Fibroblast of lung (primary cell): ENCODE measurements around the gene RNF224. TPM values are rescaled to one million over a fixed set of nuclear protein-coding genes. Genes with fewer than 3 reads are reported as not detected.
A peak's percentile ranks its signal among the peaks of the same experiment; 100 is the strongest.

Source experiments
- DNase-seq, 2 donors: peaks; one replicate each; pipeline versions ENCODE4 v3.0.0 to v3.0.0-alpha.2; 2010; ENCODE audit warnings: low read depth in 2 of 2
- H2AFZ ChIP-seq: 2 replicates; pipeline ENCODE4 v1.5.1; 2012; ENCODE audit warnings: low read length, control low read depth, inconsistent platforms
- H3K27ac ChIP-seq: 2 replicates; pipeline ENCODE4 v1.5.1; 2011; ENCODE audit warnings: low read length, control low read depth; ENCODE audit not compliant: insufficient read depth
- H3K27me3 ChIP-seq: 2 replicates; pipeline ENCODE4 v1.5.1; 2011; ENCODE audit warnings: mild to moderate bottlenecking, low read length; ENCODE audit not compliant: control insufficient read depth, insufficient read depth
- H3K36me3 ChIP-seq: 2 replicates; pipeline ENCODE4 v1.5.1; 2011; ENCODE audit warnings: low read length; ENCODE audit not compliant: control insufficient read depth, insufficient read depth
- H3K4me1 ChIP-seq: 2 replicates; pipeline ENCODE4 v1.5.1; 2011; ENCODE audit warnings: low read length; ENCODE audit not compliant: control insufficient read depth, insufficient read depth; ENCODE audit errors: extremely low read depth
- H3K4me2 ChIP-seq: 2 replicates; pipeline ENCODE4 v1.5.1; 2011; ENCODE audit warnings: low read length, control low read depth; ENCODE audit not compliant: insufficient read depth; ENCODE audit errors: extremely low read depth
- H3K4me3 ChIP-seq, 4 experiments: fragments of 200-600 bp in 1 of 4; sonication (generic) in 1 of 4; replicated peaks in 1 of 4; 2 replicates each; pipeline ENCODE4 v1.5.1; 2011 to 2016; ENCODE audit warnings: low read length in 4 of 4, low read depth in 3 of 4, mild to moderate bottlenecking in 3 of 4, control low read depth in 2 of 4, inconsistent platforms in 1 of 4, mixed read lengths in 1 of 4; ENCODE audit not compliant: insufficient read depth in 1 of 4; ENCODE audit errors: control extremely low read depth in 1 of 4
- H3K79me2 ChIP-seq: 2 replicates; pipeline ENCODE4 v1.5.1; 2012; ENCODE audit warnings: mild to moderate bottlenecking, low read length, inconsistent platforms; ENCODE audit not compliant: control insufficient read depth, insufficient read depth
- H3K9ac ChIP-seq: 2 replicates; pipeline ENCODE4 v1.5.1; 2011; ENCODE audit warnings: mild to moderate bottlenecking, low read length, control low read depth; ENCODE audit not compliant: insufficient read depth
- H3K9me3 ChIP-seq: 2 replicates; pipeline ENCODE4 v1.5.1; 2012; ENCODE audit warnings: low read depth, low read length; ENCODE audit not compliant: control insufficient read depth, insufficient read depth
- H4K20me1 ChIP-seq: 2 replicates; pipeline ENCODE4 v1.5.1; 2011; ENCODE audit warnings: low read length; ENCODE audit not compliant: control insufficient read depth, insufficient read depth; ENCODE audit errors: extremely low read depth
- EZH2 ChIP-seq: IDR thresholded peaks from 2 replicates; pipeline ENCODE4 v1.5.1; 2012; ENCODE audit warnings: low read length, control low read depth, mild to moderate bottlenecking; ENCODE audit errors: missing control alignments
- polyA plus RNA-seq, 2 donors: library from polyadenylated mRNA; depleted of rRNA in 1 of 2; stranded (reverse) in 1 of 2; unstranded in 1 of 2; fragments of >200 nt; gene quantifications; 2 replicates each; pipeline ENCODE4 v1.2.1, GENCODE V29; 2011 to 2012; ENCODE audit warnings: missing spikeins in 1 of 2
- total RNA-seq: library from RNA; depleted of rRNA; stranded (reverse); fragments of >200 nt; gene quantifications from 2 replicates; pipeline ENCODE4 v1.2.1, GENCODE V29; 2014
- TF ChIP-seq, protein P1 (sequence below), 2 donors: IDR thresholded peaks in 1 of 2; conservative IDR thresholded peaks in 1 of 2; 1 replicate in 1 of 2; 2 replicates in 1 of 2; pipeline ENCODE4 v1.5.1; 2011 to 2012; ENCODE audit warnings: low read length in 2 of 2, control low read depth in 1 of 2, inconsistent platforms in 1 of 2, low read depth in 1 of 2, mild to moderate bottlenecking in 1 of 2

The RNF224 gene
- total and polyA plus RNA-seq, 2 donors (not counting 1 experiment from before 2014, with no cell fraction given) = under 0.01 TPM; not detected in 1

DNA sequence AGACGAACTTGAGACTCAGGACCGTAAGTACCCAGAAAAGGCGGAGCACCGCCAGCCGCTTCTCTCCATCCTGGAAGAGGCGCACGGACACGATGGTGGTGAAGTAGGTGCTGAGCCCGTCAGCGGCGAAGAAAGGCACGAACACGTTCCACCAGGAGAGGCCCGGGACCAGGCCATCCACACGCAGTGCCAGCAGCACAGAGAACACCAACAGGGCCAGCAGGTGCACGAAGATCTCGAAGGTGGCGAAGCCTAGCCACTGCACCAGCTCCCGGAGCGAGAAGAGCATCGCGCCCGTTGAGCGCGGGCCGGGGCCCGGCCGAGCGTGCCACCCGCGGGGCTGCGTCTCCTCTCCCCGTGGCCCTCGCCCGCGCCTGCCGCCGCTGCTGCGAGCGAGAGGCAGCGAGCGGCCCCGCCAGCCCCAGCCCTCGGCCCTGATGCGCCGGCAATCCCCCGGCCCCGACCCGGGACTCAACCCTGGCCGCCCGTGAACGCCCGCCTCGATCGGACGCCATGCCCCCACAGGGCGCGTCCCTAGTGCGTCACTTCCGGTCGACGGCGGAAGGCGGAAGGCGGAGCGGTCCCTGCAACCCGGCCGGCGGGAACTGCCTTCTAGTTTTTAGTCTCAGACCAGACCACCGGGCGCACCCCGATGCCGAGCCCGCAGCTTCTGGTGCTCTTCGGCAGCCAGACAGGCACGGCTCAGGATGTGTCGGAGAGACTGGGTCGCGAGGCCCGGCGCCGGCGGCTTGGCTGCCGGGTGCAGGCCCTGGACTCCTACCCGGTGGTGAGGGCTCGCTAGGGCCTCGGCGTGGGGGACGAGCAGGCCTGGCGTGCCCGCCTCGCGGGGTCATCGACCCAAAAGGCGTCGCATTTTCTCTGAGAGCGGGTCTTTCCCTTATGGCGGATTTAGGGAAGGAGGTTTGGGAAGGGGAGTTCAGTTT is 21.9 kb upstream of the RNF224 start, which contains the start of the genes NDOR1 and TMEM203:
TSS of gene NDOR1 (plus strand) at position 575 of the 944 bp plus-strand sequence. CDS start at position 653, 78 bp downstream.
TSS of gene TMEM203 (minus strand) at position 523 of the 944 bp plus-strand sequence. CDS start at position 289, 234 bp downstream.
- Histone ChIP-seq H2AFZ (peak within 1 kb of the TSS; percentile 71), H3K79me2 (peaks cover 48% of the 10 kb centered on the region), H3K36me3 (no peaks in the 10 kb centered on the region), H3K4me2 (peak within 1 kb of the TSS; percentile 94), H3K27me3 (no peaks in the 10 kb centered on the region), H4K20me1 (no peaks in the 10 kb centered on the region), H3K9ac (peak within 1 kb of the TSS; percentile 93), H3K4me3 (peak within 1 kb of the TSS; percentile 92 to 99 (median 97)), H3K27ac (peak within 1 kb of the TSS; percentile 82), H3K9me3 (no peaks in the 10 kb centered on the region), H3K4me1 (peaks cover 20% of the 10 kb centered on the region)
- peak; percentile 78 for DNase-seq
- TF ChIP-seq, protein P1, sequence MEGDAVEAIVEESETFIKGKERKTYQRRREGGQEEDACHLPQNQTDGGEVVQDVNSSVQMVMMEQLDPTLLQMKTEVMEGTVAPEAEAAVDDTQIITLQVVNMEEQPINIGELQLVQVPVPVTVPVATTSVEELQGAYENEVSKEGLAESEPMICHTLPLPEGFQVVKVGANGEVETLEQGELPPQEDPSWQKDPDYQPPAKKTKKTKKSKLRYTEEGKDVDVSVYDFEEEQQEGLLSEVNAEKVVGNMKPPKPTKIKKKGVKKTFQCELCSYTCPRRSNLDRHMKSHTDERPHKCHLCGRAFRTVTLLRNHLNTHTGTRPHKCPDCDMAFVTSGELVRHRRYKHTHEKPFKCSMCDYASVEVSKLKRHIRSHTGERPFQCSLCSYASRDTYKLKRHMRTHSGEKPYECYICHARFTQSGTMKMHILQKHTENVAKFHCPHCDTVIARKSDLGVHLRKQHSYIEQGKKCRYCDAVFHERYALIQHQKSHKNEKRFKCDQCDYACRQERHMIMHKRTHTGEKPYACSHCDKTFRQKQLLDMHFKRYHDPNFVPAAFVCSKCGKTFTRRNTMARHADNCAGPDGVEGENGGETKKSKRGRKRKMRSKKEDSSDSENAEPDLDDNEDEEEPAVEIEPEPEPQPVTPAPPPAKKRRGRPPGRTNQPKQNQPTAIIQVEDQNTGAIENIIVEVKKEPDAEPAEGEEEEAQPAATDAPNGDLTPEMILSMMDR (conservative IDR thresholded peaks at IDR 0.05 in 1 of 2, IDR thresholded peaks at IDR 0.05 in 1 of 2; ENCODE audit: low read depth in 1 of 2, low read length in 2 of 2) = no peak
- TF ChIP-seq EZH2 = no peak

DNA sequence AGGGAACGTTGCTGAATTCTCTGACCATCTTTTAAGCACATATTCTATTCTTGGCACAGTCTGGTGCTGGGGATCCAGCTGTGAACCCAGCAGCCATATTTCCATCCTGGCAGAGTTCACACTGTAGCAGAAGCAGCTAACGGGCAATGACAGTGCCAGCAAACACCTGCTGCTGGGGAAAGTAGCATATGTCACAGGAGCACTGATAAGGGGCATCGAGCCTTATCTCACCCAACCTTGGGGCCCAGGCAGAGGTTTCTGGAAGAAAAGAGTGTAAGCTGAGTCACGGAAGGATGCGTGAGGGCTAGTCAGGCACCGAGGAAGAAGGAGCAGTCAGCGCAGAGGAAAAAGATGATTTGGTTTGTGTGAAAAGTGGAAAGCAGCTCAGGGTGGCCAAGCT is 20.7 kb upstream of the RNF224 start:
- Histone ChIP-seq H3K9ac (peak overlapping the region; percentile 93), H3K4me3 (peak overlapping the region; percentile 92 to 99 (median 97)), H3K4me1 (peaks cover 14% of the 10 kb centered on the region), H3K36me3 (no peaks in the 10 kb centered on the region), H3K9me3 (no peaks in the 10 kb centered on the region), H4K20me1 (no peaks in the 10 kb centered on the region), H3K79me2 (peaks cover 46% of the 10 kb centered on the region), H3K27me3 (no peaks in the 10 kb centered on the region), H3K4me2 (peak overlapping the region; percentile 94), H2AFZ (no peak overlapping the region), H3K27ac (no peak overlapping the region)
- no peak for TF ChIP-seq EZH2
- TF ChIP-seq, protein P1 (conservative IDR thresholded peaks at IDR 0.05 in 1 of 2, IDR thresholded peaks at IDR 0.05 in 1 of 2; ENCODE audit: low read depth in 1 of 2, low read length in 2 of 2) = no peak
- DNase-seq = no peak

DNA sequence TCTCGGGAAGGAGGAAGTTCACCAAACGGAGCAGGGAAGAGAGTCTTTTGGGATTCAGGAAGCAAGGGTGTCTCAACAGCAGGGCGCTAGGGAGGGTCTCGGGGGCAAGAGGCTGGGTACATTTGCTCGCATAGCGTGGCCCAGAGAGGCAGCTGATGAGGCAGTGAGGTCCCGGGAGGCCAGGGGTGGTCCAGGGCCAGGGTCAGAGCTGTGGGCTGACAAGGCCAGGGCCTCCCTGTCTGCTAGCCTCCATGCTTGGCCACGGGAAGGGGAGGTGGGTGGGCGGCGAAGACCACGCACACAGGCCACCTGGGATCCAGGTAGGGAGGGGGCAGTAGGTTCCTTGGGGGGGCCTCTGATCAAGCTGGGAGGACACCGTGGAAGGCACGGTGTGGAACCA is 15.8 kb upstream of the RNF224 start:
- H3K9ac ChIP-seq = no peak overlapping the region
- H3K9me3 ChIP-seq = no peaks in the 10 kb centered on the region
- H3K36me3 ChIP-seq = peaks cover 14% of the 10 kb centered on the region
- H3K4me2 ChIP-seq = no peak overlapping the region
- H2AFZ ChIP-seq = no peak overlapping the region
- peaks cover under 1% of the 10 kb centered on the region for H3K4me1 ChIP-seq
- no peak for DNase-seq
- no peaks in the 10 kb centered on the region for H4K20me1 ChIP-seq
- no peak overlapping the region for H3K27ac ChIP-seq
- H3K27me3 ChIP-seq = no peaks in the 10 kb centered on the region
- TF ChIP-seq EZH2 = no peak
- TF ChIP-seq, protein P1 (conservative IDR thresholded peaks at IDR 0.05 in 1 of 2, IDR thresholded peaks at IDR 0.05 in 1 of 2; ENCODE audit: low read depth in 1 of 2, low read length in 2 of 2) = no peak
- no peak overlapping the region for H3K4me3 ChIP-seq
- peaks cover 11% of the 10 kb centered on the region for H3K79me2 ChIP-seq
